GM23338 (cell line): Measurements from ENCODE around the gene L3MBTL1. TPM values are rescaled to one million over a fixed set of nuclear protein-coding genes. Genes with fewer than 3 reads are reported as not detected.

Experiments
- ATAC-seq: fragments of 200-7000 bp; cut with Tn5 transposase; 3 replicates; pipeline ENCODE4 v1.9.1; 2020
- DNase-seq: peaks from one replicate; pipeline ENCODE4 v3.0.0-alpha.2; 2015; ENCODE audit warnings: low spot score
- H2AFZ ChIP-seq: fragments of 200-600 bp; sonication (generic); 2 replicates; pipeline ENCODE4 v1.8.0; 2016; ENCODE audit warnings: antibody characterized with exemption, mild to moderate bottlenecking, moderate library complexity
- H3F3A ChIP-seq: fragments of 200-600 bp; sonication (generic); replicated peaks from 2 replicates; pipeline ENCODE4 v1.8.0; 2017; ENCODE audit warnings: antibody characterized with exemption, mixed run types, low read depth
- H3K27ac ChIP-seq: fragments of 200-600 bp; sonication (generic); 2 replicates; pipeline ENCODE4 v1.6.1; 2016; ENCODE audit warnings: low read depth
- H3K27me3 ChIP-seq: fragments of 200-600 bp; sonication (generic); 2 replicates; pipeline ENCODE4 v1.8.0; 2016; ENCODE audit warnings: mild to moderate bottlenecking, mixed run types, moderate library complexity; ENCODE audit not compliant: insufficient read depth
- H3K36me3 ChIP-seq: fragments of 200-600 bp; sonication (generic); 2 replicates; pipeline ENCODE4 v1.8.0; 2016; ENCODE audit warnings: mild to moderate bottlenecking; ENCODE audit not compliant: insufficient read depth
- H3K4me1 ChIP-seq: fragments of 200-600 bp; sonication (generic); 2 replicates; pipeline ENCODE4 v1.8.0; 2016; ENCODE audit warnings: mild to moderate bottlenecking, moderate library complexity; ENCODE audit not compliant: insufficient read depth
- H3K4me2 ChIP-seq: fragments of 200-600 bp; sonication (generic); 2 replicates; pipeline ENCODE4 v1.7.1; 2017; ENCODE audit warnings: mixed run types
- H3K4me3 ChIP-seq: fragments of 200-600 bp; sonication (generic); 2 replicates; pipeline ENCODE4 v1.6.1; 2016; ENCODE audit warnings: mixed run types
- H3K79me2 ChIP-seq: fragments of 200-600 bp; sonication (generic); replicated peaks from 2 replicates; pipeline ENCODE4 v1.8.0; 2017; ENCODE audit warnings: mild to moderate bottlenecking; ENCODE audit not compliant: insufficient read depth
- H3K9me2 ChIP-seq: fragments of 200-600 bp; sonication (generic); 2 replicates; pipeline ENCODE4 v1.8.0; 2017; ENCODE audit not compliant: insufficient read depth
- H4K20me1 ChIP-seq: fragments of 200-600 bp; sonication (generic); replicated peaks from 2 replicates; pipeline ENCODE4 v1.8.0; 2017; ENCODE audit warnings: mild to moderate bottlenecking; ENCODE audit not compliant: insufficient read depth
- H3K27ac Mint-ChIP-seq: 2 replicates; pipeline ENCODE4 v1.8.0; 2020; ENCODE audit warnings: inconsistent platforms, mild to moderate bottlenecking, moderate library complexity, mixed read lengths
- H3K27me3 Mint-ChIP-seq: 3 replicates; pipeline ENCODE4 v1.8.0; 2022; ENCODE audit warnings: low read depth, mild to moderate bottlenecking, moderate library complexity, mixed read lengths, inconsistent platforms; ENCODE audit not compliant: insufficient read depth, poor library complexity
- H3K36me3 Mint-ChIP-seq: 3 replicates; pipeline ENCODE4 v1.8.0; 2021; ENCODE audit warnings: low read depth, mild to moderate bottlenecking, inconsistent platforms, moderate library complexity, mixed read lengths
- H3K4me1 Mint-ChIP-seq: 3 replicates; pipeline ENCODE4 v1.8.0; 2020; ENCODE audit warnings: mild to moderate bottlenecking, inconsistent platforms, mixed read lengths
- H3K4me3 Mint-ChIP-seq: 3 replicates; pipeline ENCODE4 v1.8.0; 2021; ENCODE audit warnings: moderate library complexity, mild to moderate bottlenecking, inconsistent platforms, mixed read lengths
- H3K9me3 Mint-ChIP-seq: 3 replicates; pipeline ENCODE4 v1.8.0; 2020; ENCODE audit warnings: moderate library complexity, mild to moderate bottlenecking, inconsistent platforms, mixed read lengths
- EZH2 ChIP-seq: fragments of 200-600 bp; sonication (generic); IDR thresholded peaks from one replicate; pipeline ENCODE4 v1.8.0; 2017; ENCODE audit warnings: antibody characterized with exemption, mild to moderate bottlenecking, low read depth; ENCODE audit not compliant: unreplicated experiment
- EZH2phosphoT487 ChIP-seq: fragments of 200-600 bp; sonication (generic); IDR thresholded peaks from one replicate; pipeline ENCODE4 v1.8.1; 2018; ENCODE audit warnings: antibody characterized with exemption; ENCODE audit not compliant: unreplicated experiment
- JUNB ChIP-seq: IDR thresholded peaks from one replicate; pipeline ENCODE4 v1.6.1; 2016; ENCODE audit warnings: antibody characterized with exemption; ENCODE audit not compliant: unreplicated experiment
- STAT1 ChIP-seq: IDR thresholded peaks from one replicate; pipeline ENCODE4 v1.6.1; 2016; ENCODE audit warnings: antibody characterized with exemption; ENCODE audit not compliant: unreplicated experiment
- polyA plus RNA-seq: library from polyadenylated mRNA; unstranded; fragments of >200 nt; fragmentation: Nextera tagmentation; extraction: Ambion mirVana; gene quantifications from 2 replicates; pipeline ENCODE4 v1.2.1, GENCODE V29; 2016
- total RNA-seq: library from RNA; depleted of rRNA; stranded (reverse); fragments of >200 nt; shearing (Covaris generic); gene quantifications from 2 replicates; pipeline ENCODE4 v1.2.3, GENCODE V29; 2014
- TF ChIP-seq, protein P1 (sequence below), 2 experiments: fragments of 200-600 bp in 1 of 2; sonication (generic) in 1 of 2; conservative IDR thresholded peaks; 2 replicates each; pipeline versions ENCODE4 v1.5.1 to v1.6.1; 2016 to 2017; ENCODE audit warnings: antibody characterized with exemption in 2 of 2, low read depth in 2 of 2, mild to moderate bottlenecking in 2 of 2, moderate library complexity in 1 of 2
- TF ChIP-seq, protein P2 (sequence below): IDR thresholded peaks from one replicate; pipeline ENCODE4 v1.6.1; 2018; ENCODE audit warnings: antibody characterized with exemption; ENCODE audit not compliant: unreplicated experiment

L3MBTL1 gene
- total and polyA plus RNA-seq, 2 experiments from 2014 or later = 6.5 to 33.6 TPM

DNA sequence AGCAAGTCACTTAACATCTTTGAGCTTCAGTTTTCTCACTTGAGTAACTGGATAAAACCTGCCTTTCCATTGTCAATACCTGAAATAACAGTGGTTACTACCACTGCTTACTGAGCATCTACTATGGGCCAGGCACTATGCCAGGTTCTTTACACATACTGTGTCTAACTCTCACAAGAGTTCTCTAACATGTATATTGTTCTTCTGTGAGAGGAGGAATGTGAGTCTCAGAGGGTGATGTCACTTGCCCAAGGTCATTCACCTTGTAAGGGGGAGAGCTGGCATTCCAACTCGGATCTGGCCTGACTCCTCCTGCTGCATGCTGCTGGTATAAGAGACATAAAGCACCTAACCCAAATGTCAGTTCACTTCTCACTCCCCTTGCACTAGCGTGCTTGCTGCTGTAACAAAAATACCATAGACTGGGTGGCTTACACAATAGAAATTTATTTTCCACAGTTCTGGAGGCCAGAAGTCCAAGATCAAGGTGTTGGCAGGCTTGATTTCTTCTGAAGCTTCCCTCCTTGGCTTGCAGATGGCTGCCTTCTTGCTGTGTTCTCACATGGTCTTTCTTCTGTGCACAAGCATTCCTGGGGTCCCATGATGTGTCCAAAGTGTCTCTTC is 29.4 kb downstream of the L3MBTL1 start:
- no peaks in the 10 kb centered on the region; the same call in 1 of the 3 replicates for H3K9me3 Mint-ChIP-seq
- H3F3A ChIP-seq = no peaks in the 10 kb centered on the region
- no peak overlapping the region for H3K4me3 ChIP-seq
- DNase-seq (peak; percentile 17), ATAC-seq (no peak)
- no peak overlapping the region for H3K27ac ChIP-seq
- no peak overlapping the region for H3K4me3 Mint-ChIP-seq
- no peak overlapping the region for H3K27ac Mint-ChIP-seq
- H3K4me2 ChIP-seq = no peak overlapping the region
- no peaks in the 10 kb centered on the region for H3K79me2 ChIP-seq
- no peaks in the 10 kb centered on the region for H4K20me1 ChIP-seq
- H3K36me3 ChIP-seq = no peaks in the 10 kb centered on the region
- TF ChIP-seq EZH2phosphoT487 (no peak), EZH2 (no peak)
- TF ChIP-seq, protein P1, sequence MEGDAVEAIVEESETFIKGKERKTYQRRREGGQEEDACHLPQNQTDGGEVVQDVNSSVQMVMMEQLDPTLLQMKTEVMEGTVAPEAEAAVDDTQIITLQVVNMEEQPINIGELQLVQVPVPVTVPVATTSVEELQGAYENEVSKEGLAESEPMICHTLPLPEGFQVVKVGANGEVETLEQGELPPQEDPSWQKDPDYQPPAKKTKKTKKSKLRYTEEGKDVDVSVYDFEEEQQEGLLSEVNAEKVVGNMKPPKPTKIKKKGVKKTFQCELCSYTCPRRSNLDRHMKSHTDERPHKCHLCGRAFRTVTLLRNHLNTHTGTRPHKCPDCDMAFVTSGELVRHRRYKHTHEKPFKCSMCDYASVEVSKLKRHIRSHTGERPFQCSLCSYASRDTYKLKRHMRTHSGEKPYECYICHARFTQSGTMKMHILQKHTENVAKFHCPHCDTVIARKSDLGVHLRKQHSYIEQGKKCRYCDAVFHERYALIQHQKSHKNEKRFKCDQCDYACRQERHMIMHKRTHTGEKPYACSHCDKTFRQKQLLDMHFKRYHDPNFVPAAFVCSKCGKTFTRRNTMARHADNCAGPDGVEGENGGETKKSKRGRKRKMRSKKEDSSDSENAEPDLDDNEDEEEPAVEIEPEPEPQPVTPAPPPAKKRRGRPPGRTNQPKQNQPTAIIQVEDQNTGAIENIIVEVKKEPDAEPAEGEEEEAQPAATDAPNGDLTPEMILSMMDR (conservative IDR thresholded peaks at IDR 0.05; ENCODE audit: low read depth in 2 of 2) = no peak
- TF ChIP-seq, protein P2, sequence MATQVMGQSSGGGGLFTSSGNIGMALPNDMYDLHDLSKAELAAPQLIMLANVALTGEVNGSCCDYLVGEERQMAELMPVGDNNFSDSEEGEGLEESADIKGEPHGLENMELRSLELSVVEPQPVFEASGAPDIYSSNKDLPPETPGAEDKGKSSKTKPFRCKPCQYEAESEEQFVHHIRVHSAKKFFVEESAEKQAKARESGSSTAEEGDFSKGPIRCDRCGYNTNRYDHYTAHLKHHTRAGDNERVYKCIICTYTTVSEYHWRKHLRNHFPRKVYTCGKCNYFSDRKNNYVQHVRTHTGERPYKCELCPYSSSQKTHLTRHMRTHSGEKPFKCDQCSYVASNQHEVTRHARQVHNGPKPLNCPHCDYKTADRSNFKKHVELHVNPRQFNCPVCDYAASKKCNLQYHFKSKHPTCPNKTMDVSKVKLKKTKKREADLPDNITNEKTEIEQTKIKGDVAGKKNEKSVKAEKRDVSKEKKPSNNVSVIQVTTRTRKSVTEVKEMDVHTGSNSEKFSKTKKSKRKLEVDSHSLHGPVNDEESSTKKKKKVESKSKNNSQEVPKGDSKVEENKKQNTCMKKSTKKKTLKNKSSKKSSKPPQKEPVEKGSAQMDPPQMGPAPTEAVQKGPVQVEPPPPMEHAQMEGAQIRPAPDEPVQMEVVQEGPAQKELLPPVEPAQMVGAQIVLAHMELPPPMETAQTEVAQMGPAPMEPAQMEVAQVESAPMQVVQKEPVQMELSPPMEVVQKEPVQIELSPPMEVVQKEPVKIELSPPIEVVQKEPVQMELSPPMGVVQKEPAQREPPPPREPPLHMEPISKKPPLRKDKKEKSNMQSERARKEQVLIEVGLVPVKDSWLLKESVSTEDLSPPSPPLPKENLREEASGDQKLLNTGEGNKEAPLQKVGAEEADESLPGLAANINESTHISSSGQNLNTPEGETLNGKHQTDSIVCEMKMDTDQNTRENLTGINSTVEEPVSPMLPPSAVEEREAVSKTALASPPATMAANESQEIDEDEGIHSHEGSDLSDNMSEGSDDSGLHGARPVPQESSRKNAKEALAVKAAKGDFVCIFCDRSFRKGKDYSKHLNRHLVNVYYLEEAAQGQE = no peak
- H2AFZ ChIP-seq = no peak overlapping the region
- no peaks in the 10 kb centered on the region for H3K4me1 ChIP-seq
- no peaks in the 10 kb centered on the region for H3K4me1 Mint-ChIP-seq
- no peaks in the 10 kb centered on the region for H3K9me2 ChIP-seq
- peaks cover 12% of the 10 kb centered on the region for H3K27me3 Mint-ChIP-seq
- peaks cover 12% of the 10 kb centered on the region; the same call in 1 of the 3 replicates for H3K36me3 Mint-ChIP-seq
- H3K27me3 ChIP-seq = no peaks in the 10 kb centered on the region

DNA sequence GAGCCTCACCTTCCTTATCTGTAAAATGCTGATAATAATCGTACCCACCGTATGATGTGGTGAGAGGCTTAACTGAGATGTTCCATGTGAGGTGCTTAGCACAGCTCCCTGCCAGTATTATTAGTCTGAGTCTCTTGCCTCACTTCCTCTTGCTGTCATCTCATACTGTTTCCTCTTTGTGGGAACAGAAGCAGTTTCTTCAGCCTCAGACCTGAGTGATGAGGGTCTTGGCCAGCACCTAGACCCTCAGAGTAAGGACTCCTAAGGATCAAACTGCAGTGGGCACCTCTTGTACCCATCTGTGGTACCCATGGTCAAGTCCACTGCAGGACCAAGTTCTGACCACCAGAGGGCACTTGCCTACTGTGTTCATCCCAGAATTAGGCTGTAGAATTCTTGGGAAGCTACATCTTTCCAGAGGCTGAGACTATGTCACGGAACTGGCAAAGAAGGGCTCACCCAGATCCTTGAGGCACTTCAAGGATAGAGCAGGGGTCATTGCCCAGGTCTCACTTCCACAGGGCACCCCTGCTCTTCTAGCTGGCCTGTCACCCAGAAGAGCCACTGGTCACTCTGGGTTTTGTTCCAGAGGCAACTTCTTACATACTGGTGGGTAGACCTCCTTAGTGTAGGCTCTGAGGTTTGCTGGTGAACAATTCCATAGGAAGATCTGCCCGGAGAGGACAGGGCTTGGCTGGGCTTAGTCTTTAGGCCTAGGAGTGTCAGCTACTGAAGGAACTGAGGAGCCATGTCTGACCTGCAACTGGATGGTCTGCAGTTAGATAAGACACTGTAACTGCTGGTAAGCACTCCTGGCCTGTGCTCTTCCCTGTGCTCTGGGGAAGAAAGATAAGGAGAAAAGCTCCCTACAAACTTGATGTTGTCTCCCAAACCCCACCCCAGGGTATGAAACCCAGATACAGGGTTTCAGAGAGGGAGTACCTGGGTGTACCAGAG is 30.7 kb downstream of the L3MBTL1 start:
- Mint-ChIP-seq H3K27ac (no peak overlapping the region), H3K36me3 (peaks cover 12% of the 10 kb centered on the region; the same call in 1 of the 3 replicates), H3K9me3 (no peaks in the 10 kb centered on the region; the same call in 1 of the 3 replicates), H3K4me1 (no peaks in the 10 kb centered on the region), H3K4me3 (no peak overlapping the region), H3K27me3 (peaks cover 12% of the 10 kb centered on the region)
- Histone ChIP-seq H3K4me1 (no peaks in the 10 kb centered on the region), H3K4me2 (no peak overlapping the region), H2AFZ (no peak overlapping the region), H3K27ac (no peak overlapping the region), H3K79me2 (no peaks in the 10 kb centered on the region), H4K20me1 (no peaks in the 10 kb centered on the region), H3K27me3 (no peaks in the 10 kb centered on the region), H3K4me3 (no peak overlapping the region), H3K9me2 (no peaks in the 10 kb centered on the region), H3F3A (no peaks in the 10 kb centered on the region), H3K36me3 (no peaks in the 10 kb centered on the region)
- TF ChIP-seq EZH2 (no peak), JUNB (no peak), STAT1 (no peak)
- TF ChIP-seq, protein P1 (conservative IDR thresholded peaks at IDR 0.05; ENCODE audit: low read depth in 2 of 2) = peak; percentile 83 to 85
- TF ChIP-seq, protein P2 = no peak
- peak; percentile 84 for DNase-seq
- peak; percentile 88 for ATAC-seq
